ENCODE measurements around the gene PHACTR2. TPM values are rescaled to one million over a fixed set of nuclear protein-coding genes. Genes with fewer than 3 reads are reported as not detected.

The PHACTR2 gene
- total RNA-seq, 1 experiment from 2014 or later = 20.7 TPM

GRCh38 chr6:143698759-143699429, 21.1 kb downstream of the PHACTR2 start:
- BruUV-seq (replicated peaks) = no TSS peak
- DNase-seq = no peak
- Mint-ChIP-seq H3K4me3 (ENCODE audit: low read depth, unreplicated experiment) (no peak overlapping the region), H3K4me1 (ENCODE audit: low read depth, unreplicated experiment) (no peaks in the 10 kb centered on the region), H3K9me3 (ENCODE audit: low read depth, unreplicated experiment) (peaks cover 4% of the 10 kb centered on the region), H3K27ac (ENCODE audit: unreplicated experiment) (no peak overlapping the region), H3K36me3 (ENCODE audit: insufficient read depth, unreplicated experiment) (peaks cover 2% of the 10 kb centered on the region), H3K27me3 (ENCODE audit: unreplicated experiment) (no peaks in the 10 kb centered on the region)
- TF ChIP-seq CTCF (IDR thresholded peaks at IDR 0.05; ENCODE audit: unreplicated experiment) = no peak
- CTCF ChIA-PET = no interaction called here
- intact Hi-C loops (cut with micrococcal nuclease; ENCODE audit: unreplicated experiment) = no loop called here

DNA sequence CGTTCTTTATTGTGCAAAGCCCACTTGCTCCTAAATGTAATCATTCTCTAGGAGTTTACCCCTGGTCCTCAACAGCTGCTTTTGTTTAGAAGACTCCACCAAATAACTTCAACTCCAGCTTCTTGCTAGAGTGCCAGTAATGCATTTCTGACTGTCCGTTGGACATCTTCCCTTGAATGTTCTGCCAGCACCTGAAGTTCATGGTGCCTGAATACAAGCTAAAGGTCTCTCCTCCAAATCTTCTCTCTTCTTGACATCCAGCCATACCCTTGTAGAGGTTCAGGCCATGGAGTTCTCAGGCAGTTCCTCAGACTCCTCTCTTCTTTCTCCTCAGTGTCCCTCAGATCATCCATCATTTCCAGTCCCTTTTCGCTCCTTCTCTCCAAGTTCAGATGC, 21.7 kb downstream of the PHACTR2 start:
- intact Hi-C loops (cut with micrococcal nuclease; ENCODE audit: unreplicated experiment) = no loop called here
- no peaks in the 10 kb centered on the region for H3K36me3 Mint-ChIP-seq (ENCODE audit: insufficient read depth, unreplicated experiment)
- no peak overlapping the region for H3K27ac Mint-ChIP-seq (ENCODE audit: unreplicated experiment)
- no peaks in the 10 kb centered on the region for H3K4me1 Mint-ChIP-seq (ENCODE audit: low read depth, unreplicated experiment)
- no TSS peak for BruUV-seq (replicated peaks)
- peaks cover 4% of the 10 kb centered on the region for H3K9me3 Mint-ChIP-seq (ENCODE audit: low read depth, unreplicated experiment)
- no peak for TF ChIP-seq CTCF (IDR thresholded peaks at IDR 0.05; ENCODE audit: unreplicated experiment)
- DNase-seq = no peak
- no peaks in the 10 kb centered on the region for H3K27me3 Mint-ChIP-seq (ENCODE audit: unreplicated experiment)
- no peak overlapping the region for H3K4me3 Mint-ChIP-seq (ENCODE audit: low read depth, unreplicated experiment)
- CTCF ChIA-PET = no interaction called here

GRCh38 chr6:143700684-143701348, 23.1 kb downstream of the PHACTR2 start:
- BruUV-seq (replicated peaks) = no TSS peak
- H3K4me3 Mint-ChIP-seq (ENCODE audit: low read depth, unreplicated experiment) = no peak overlapping the region
- no peak overlapping the region for H3K27ac Mint-ChIP-seq (ENCODE audit: unreplicated experiment)
- TF ChIP-seq CTCF (IDR thresholded peaks at IDR 0.05; ENCODE audit: unreplicated experiment) = no peak
- H3K27me3 Mint-ChIP-seq (ENCODE audit: unreplicated experiment) = no peaks in the 10 kb centered on the region
- H3K36me3 Mint-ChIP-seq (ENCODE audit: insufficient read depth, unreplicated experiment) = no peaks in the 10 kb centered on the region
- CTCF ChIA-PET = no interaction called here
- H3K4me1 Mint-ChIP-seq (ENCODE audit: low read depth, unreplicated experiment) = no peaks in the 10 kb centered on the region
- H3K9me3 Mint-ChIP-seq (ENCODE audit: low read depth, unreplicated experiment) = peaks cover 4% of the 10 kb centered on the region
- no peak for DNase-seq
- intact Hi-C loops (cut with micrococcal nuclease; ENCODE audit: unreplicated experiment) = no loop called here

DNA sequence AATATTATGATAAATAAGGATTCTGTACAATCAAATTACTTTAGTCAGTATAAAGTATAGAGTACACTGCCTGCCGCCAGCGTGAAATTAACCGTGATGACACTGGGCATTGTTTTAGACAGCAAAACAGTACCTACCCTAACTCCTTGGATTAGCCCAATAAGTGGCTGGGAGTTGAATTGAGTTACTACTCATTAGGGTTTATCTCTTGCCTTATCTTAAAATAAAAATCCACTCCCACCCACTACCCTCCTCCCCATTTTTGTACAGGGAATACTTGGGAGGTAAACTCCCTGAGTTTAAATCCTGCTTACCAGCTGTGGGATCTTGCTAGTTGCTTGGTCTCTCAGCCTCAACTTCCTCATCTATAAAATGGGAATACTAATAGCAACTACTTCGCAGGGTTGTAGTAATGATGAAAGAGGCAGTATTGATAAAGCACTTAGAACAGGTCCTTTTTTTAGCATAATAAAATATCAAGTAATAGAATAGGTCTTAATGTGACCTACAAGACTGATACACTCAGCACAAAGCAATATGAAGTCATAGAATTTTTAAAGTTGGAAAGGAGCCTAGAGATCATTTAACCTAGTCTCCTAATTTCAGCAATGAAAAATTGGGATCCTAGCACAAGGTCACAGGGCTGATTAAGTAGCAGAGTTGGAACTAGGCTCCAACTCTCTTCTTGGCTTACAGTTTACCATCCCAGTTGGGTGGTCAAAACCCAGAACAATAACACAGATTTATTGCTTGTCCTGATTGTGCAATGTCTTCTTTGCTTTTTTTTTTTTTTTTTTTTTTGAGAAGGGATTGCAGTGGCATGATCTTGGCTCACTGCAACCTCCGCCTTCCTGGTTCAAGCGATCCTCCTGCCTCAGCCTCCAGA, 23.8 kb downstream of the PHACTR2 start:
- Mint-ChIP-seq H3K27me3 (ENCODE audit: unreplicated experiment) (no peaks in the 10 kb centered on the region), H3K27ac (ENCODE audit: unreplicated experiment) (no peak overlapping the region), H3K9me3 (ENCODE audit: low read depth, unreplicated experiment) (peaks cover 6% of the 10 kb centered on the region), H3K4me1 (ENCODE audit: low read depth, unreplicated experiment) (no peaks in the 10 kb centered on the region), H3K36me3 (ENCODE audit: insufficient read depth, unreplicated experiment) (no peaks in the 10 kb centered on the region), H3K4me3 (ENCODE audit: low read depth, unreplicated experiment) (no peak overlapping the region)
- DNase-seq = no peak
- CTCF ChIA-PET = no interaction called here
- intact Hi-C loops (cut with micrococcal nuclease; ENCODE audit: unreplicated experiment) = no loop called here
- TF ChIP-seq CTCF (IDR thresholded peaks at IDR 0.05; ENCODE audit: unreplicated experiment) = no peak
- no TSS peak for BruUV-seq (replicated peaks)

Data from Calu3 (cell line).